Measurements from ENCODE around the gene ESRRB. TPM values are rescaled to one million over a fixed set of nuclear protein-coding genes. Genes with fewer than 3 reads are reported as not detected.

ESRRB gene
- polyA plus RNA-seq, 1 donor = 0.18 TPM

- H3K9me3 ChIP-seq (ENCODE audit: control insufficient read depth, low read depth, low read length) = no peaks in the 10 kb centered on the region
- H3K27me3 ChIP-seq (ENCODE audit: control insufficient read depth, insufficient read depth, low read length) = peaks cover 28% of the 10 kb centered on the region
- H3K4me3 ChIP-seq (ENCODE audit: low read length) = no peak overlapping the region
- no CpG with 5 or more reads among the region's 40 CpGs for WGBS (ENCODE audit: insufficient coverage, low lambda C conversion rate)
- H3K36me3 ChIP-seq (ENCODE audit: control insufficient read depth, insufficient read depth, low read length) = no peaks in the 10 kb centered on the region
- no peak overlapping the region for H3K27ac ChIP-seq (ENCODE audit: low read length)
- no peaks in the 10 kb centered on the region for H3K4me1 ChIP-seq (ENCODE audit: control insufficient read depth, insufficient read depth, low read length)
- peak; percentile 35 to 67 for DNase-seq
These were observed 23.2 kb upstream of the ESRRB start for GRCh38 chr14:76352639-76353281.

GRCh38 chr14:76354310-76354709, 21.6 kb upstream of the ESRRB start:
- H3K36me3 ChIP-seq (ENCODE audit: control insufficient read depth, insufficient read depth, low read length) = no peaks in the 10 kb centered on the region
- H3K27me3 ChIP-seq (ENCODE audit: control insufficient read depth, insufficient read depth, low read length) = peaks cover 23% of the 10 kb centered on the region

GRCh38 chr14:76355771-76356170, 20.2 kb upstream of the ESRRB start:
- WGBS (ENCODE audit: insufficient coverage, low lambda C conversion rate) = no CpG with 5 or more reads among the region's 3 CpGs
- Histone ChIP-seq H3K9me3 (ENCODE audit: control insufficient read depth, low read depth, low read length) (no peaks in the 10 kb centered on the region), H3K36me3 (ENCODE audit: control insufficient read depth, insufficient read depth, low read length) (no peaks in the 10 kb centered on the region), H3K27me3 (ENCODE audit: control insufficient read depth, insufficient read depth, low read length) (peaks cover 22% of the 10 kb centered on the region), H3K4me1 (ENCODE audit: control insufficient read depth, insufficient read depth, low read length) (no peaks in the 10 kb centered on the region), H3K4me3 (ENCODE audit: low read length) (no peak overlapping the region), H3K27ac (ENCODE audit: low read length) (no peak overlapping the region)
- no peak for DNase-seq

More at GRCh38 chr14:76354310-76354709, 21.6 kb upstream of the ESRRB start:
- DNase-seq = no peak
- WGBS (ENCODE audit: insufficient coverage, low lambda C conversion rate) = no CpG with 5 or more reads among the region's 4 CpGs
- H3K4me3 ChIP-seq (ENCODE audit: low read length) = no peak overlapping the region
- no peaks in the 10 kb centered on the region for H3K9me3 ChIP-seq (ENCODE audit: control insufficient read depth, low read depth, low read length)
- H3K4me1 ChIP-seq (ENCODE audit: control insufficient read depth, insufficient read depth, low read length) = no peaks in the 10 kb centered on the region
- no peak overlapping the region for H3K27ac ChIP-seq (ENCODE audit: low read length)

- 83% methylated on average over 1 of the region's 7 CpGs for WGBS (ENCODE audit: insufficient coverage, low lambda C conversion rate)
- H3K4me3 ChIP-seq (ENCODE audit: low read length) = no peak overlapping the region
- DNase-seq = no peak
- H3K36me3 ChIP-seq (ENCODE audit: control insufficient read depth, insufficient read depth, low read length) = no peaks in the 10 kb centered on the region
- peaks cover 44% of the 10 kb centered on the region for H3K27me3 ChIP-seq (ENCODE audit: control insufficient read depth, insufficient read depth, low read length)
- H3K4me1 ChIP-seq (ENCODE audit: control insufficient read depth, insufficient read depth, low read length) = no peaks in the 10 kb centered on the region
- no peaks in the 10 kb centered on the region for H3K9me3 ChIP-seq (ENCODE audit: control insufficient read depth, low read depth, low read length)
- H3K27ac ChIP-seq (ENCODE audit: low read length) = no peak overlapping the region
These were observed 4.9 kb upstream of the ESRRB start for GRCh38 chr14:76371066-76371465.

DNA sequence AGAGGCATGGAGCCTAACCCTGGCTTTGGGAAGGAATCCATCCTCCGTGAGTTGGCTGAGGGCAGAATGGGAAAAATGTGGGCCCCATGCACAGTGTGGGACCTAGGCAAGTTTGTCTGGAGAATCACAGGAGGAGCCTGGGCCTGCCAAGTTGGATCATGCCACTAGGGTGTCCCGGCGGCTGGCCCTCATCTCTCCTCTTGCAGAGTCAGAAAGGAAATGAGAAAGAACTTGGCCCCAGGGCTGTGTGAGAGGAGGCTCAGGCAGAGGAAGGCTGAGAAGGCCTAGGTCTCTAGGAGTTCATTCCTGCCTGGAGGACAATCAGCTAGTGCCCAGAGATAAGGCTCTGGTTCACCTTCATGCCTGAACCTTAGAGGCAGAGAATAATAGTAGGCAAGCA, 2.5 kb upstream of the ESRRB start:
- peaks cover 64% of the 10 kb centered on the region for H3K27me3 ChIP-seq (ENCODE audit: control insufficient read depth, insufficient read depth, low read length)
- no CpG with 5 or more reads among the region's 3 CpGs for WGBS (ENCODE audit: insufficient coverage, low lambda C conversion rate)
- no peak for DNase-seq
- H3K9me3 ChIP-seq (ENCODE audit: control insufficient read depth, low read depth, low read length) = no peaks in the 10 kb centered on the region
- H3K4me3 ChIP-seq (ENCODE audit: low read length) = no peak overlapping the region
- no peaks in the 10 kb centered on the region for H3K36me3 ChIP-seq (ENCODE audit: control insufficient read depth, insufficient read depth, low read length)
- H3K27ac ChIP-seq (ENCODE audit: low read length) = no peak overlapping the region
- no peaks in the 10 kb centered on the region for H3K4me1 ChIP-seq (ENCODE audit: control insufficient read depth, insufficient read depth, low read length)

GRCh38 chr14:76375484-76375883, 453 bp upstream of the ESRRB start:
- no peak overlapping the region for H3K4me3 ChIP-seq (ENCODE audit: low read length)
- H3K36me3 ChIP-seq (ENCODE audit: control insufficient read depth, insufficient read depth, low read length) = no peaks in the 10 kb centered on the region
- no peaks in the 10 kb centered on the region for H3K4me1 ChIP-seq (ENCODE audit: control insufficient read depth, insufficient read depth, low read length)
- DNase-seq = no peak
- WGBS (ENCODE audit: insufficient coverage, low lambda C conversion rate) = no CpG with 5 or more reads among the region's 7 CpGs
- H3K9me3 ChIP-seq (ENCODE audit: control insufficient read depth, low read depth, low read length) = no peaks in the 10 kb centered on the region
- H3K27me3 ChIP-seq (ENCODE audit: control insufficient read depth, insufficient read depth, low read length) = peaks cover 82% of the 10 kb centered on the region
- H3K27ac ChIP-seq (ENCODE audit: low read length) = no peak overlapping the region

- DNase-seq = no peak
- Histone ChIP-seq H3K36me3 (ENCODE audit: control insufficient read depth, insufficient read depth, low read length) (no peaks in the 10 kb centered on the region), H3K27ac (ENCODE audit: low read length) (no peak overlapping the region), H3K27me3 (ENCODE audit: control insufficient read depth, insufficient read depth, low read length) (peaks cover 88% of the 10 kb centered on the region), H3K4me1 (ENCODE audit: control insufficient read depth, insufficient read depth, low read length) (no peaks in the 10 kb centered on the region), H3K9me3 (ENCODE audit: control insufficient read depth, low read depth, low read length) (no peaks in the 10 kb centered on the region), H3K4me3 (ENCODE audit: low read length) (no peak overlapping the region)
- no CpG with 5 or more reads among the region's 16 CpGs for WGBS (ENCODE audit: insufficient coverage, low lambda C conversion rate)
These were observed 506 bp downstream of the ESRRB start for GRCh38 chr14:76376409-76376877.

DNA sequence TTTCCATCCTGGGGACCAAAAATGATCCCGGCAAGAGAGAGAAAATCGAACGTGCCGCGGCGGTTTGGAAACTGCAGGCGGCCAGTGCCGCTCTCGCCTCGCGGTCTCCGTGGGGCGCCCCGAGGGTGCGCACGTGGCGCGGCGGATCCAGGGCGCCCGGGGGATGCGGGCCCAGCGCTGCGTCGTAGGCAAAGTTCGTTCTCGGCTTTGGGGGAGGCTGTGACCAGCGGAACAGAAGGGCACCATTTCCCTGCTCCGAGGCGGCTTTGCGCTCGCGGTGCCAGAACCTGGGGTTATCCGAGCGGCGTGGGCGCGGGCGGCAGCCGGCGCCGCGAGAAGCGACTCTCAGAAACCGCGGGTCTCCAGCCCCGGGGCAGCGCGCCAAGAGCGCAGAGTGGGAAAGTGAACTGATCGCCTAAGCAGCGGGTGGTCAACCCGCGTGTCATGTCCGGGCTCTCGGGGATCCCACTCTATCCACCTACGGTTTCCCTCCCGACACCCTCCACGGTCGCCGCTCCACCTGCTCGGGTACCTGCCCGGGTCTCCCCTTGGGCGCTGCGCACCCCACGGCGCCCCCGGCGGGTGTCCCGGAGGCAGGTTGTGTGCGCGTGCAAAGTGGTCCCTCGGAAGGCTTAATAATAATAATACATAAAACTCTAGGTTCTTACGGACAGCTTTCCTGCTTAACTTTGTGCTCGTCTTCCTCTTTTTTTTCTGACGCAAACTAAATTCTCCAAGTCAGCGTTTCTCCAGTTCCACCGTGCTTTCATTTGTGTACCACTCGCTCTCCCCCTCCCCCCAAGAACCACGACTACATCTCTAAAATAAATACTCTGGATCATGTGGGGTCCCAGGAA, 1.2 kb downstream of the ESRRB start:
- Histone ChIP-seq H3K27me3 (ENCODE audit: control insufficient read depth, insufficient read depth, low read length) (peaks cover 88% of the 10 kb centered on the region), H3K4me1 (ENCODE audit: control insufficient read depth, insufficient read depth, low read length) (no peaks in the 10 kb centered on the region), H3K36me3 (ENCODE audit: control insufficient read depth, insufficient read depth, low read length) (no peaks in the 10 kb centered on the region), H3K27ac (ENCODE audit: low read length) (no peak overlapping the region), H3K4me3 (ENCODE audit: low read length) (no peak overlapping the region), H3K9me3 (ENCODE audit: control insufficient read depth, low read depth, low read length) (no peaks in the 10 kb centered on the region)
- no peak for DNase-seq
- 0% methylated on average over 5 of the region's 80 CpGs for WGBS (ENCODE audit: insufficient coverage, low lambda C conversion rate)

- DNase-seq = no peak
- Histone ChIP-seq H3K4me1 (ENCODE audit: control insufficient read depth, insufficient read depth, low read length) (no peaks in the 10 kb centered on the region), H3K27ac (ENCODE audit: low read length) (no peak overlapping the region), H3K9me3 (ENCODE audit: control insufficient read depth, low read depth, low read length) (no peaks in the 10 kb centered on the region), H3K27me3 (ENCODE audit: control insufficient read depth, insufficient read depth, low read length) (peaks cover 91% of the 10 kb centered on the region), H3K4me3 (ENCODE audit: low read length) (no peak overlapping the region), H3K36me3 (ENCODE audit: control insufficient read depth, insufficient read depth, low read length) (no peaks in the 10 kb centered on the region)
- WGBS (ENCODE audit: insufficient coverage, low lambda C conversion rate) = no CpG with 5 or more reads among the region's 5 CpGs
These were observed 1.8 kb downstream of the ESRRB start for GRCh38 chr14:76377735-76378074.

GRCh38 chr14:76380991-76381390, 5.1 kb downstream of the ESRRB start:
- no peaks in the 10 kb centered on the region for H3K9me3 ChIP-seq (ENCODE audit: control insufficient read depth, low read depth, low read length)
- H3K27ac ChIP-seq (ENCODE audit: low read length) = no peak overlapping the region
- no peaks in the 10 kb centered on the region for H3K36me3 ChIP-seq (ENCODE audit: control insufficient read depth, insufficient read depth, low read length)
- H3K27me3 ChIP-seq (ENCODE audit: control insufficient read depth, insufficient read depth, low read length) = peaks cover 87% of the 10 kb centered on the region
- WGBS (ENCODE audit: insufficient coverage, low lambda C conversion rate) = no CpG with 5 or more reads among the region's 7 CpGs
- H3K4me1 ChIP-seq (ENCODE audit: control insufficient read depth, insufficient read depth, low read length) = no peaks in the 10 kb centered on the region
- no peak for DNase-seq
- no peak overlapping the region for H3K4me3 ChIP-seq (ENCODE audit: low read length)
